ENCODE results near the gene KLRC1.
"Not testable (repeated sequence)": the region's sequence is repeated elsewhere in the genome, so short reads cannot be mapped to it uniquely, and the experiment has no call there.

Gene KLRC1

DNA sequence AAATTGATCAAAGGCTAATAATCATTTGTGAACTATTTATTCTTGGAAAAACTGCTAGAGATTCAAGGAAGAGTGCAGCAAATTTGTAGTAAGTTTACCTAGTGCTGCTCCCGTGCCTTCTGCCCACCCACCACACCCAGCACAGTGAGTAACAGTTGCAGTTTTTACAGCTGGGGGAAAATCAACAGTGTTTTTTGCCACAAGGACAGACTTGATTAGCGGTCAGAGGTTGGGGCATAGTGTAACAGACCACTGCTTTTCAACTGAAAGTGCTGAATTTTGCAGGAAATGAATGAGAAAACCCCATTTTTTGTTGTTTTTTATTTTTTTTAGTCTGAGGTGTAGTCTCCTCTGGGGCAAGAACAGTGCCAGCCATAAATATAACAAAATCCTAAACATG is 55.9 kb downstream of the KLRC1 start:
- Histone ChIP-seq H3K27me3 (ENCODE audit: insufficient read depth, low read length) (no peaks in the 10 kb centered on the region), H2AK5ac (ENCODE audit: low read length) (peak overlapping the region; percentile 69), H3K79me1 (ENCODE audit: low read length) (peaks cover 8% of the 10 kb centered on the region), H2BK120ac (ENCODE audit: insufficient read depth, low read length, poor library complexity) (no peak overlapping the region), H4K91ac (ENCODE audit: low read depth, low read length) (no peak overlapping the region), H3K36me3 (ENCODE audit: control insufficient read depth in 1 of 2, insufficient read depth in 2 of 2, low read length in 2 of 2) (no peaks in the 10 kb centered on the region), H2AFZ (ENCODE audit: insufficient read depth, low read length, poor library complexity) (no peak overlapping the region), H3K4me2 (ENCODE audit: low read length) (no peak overlapping the region), H4K8ac (ENCODE audit: low read depth, low read length) (no peak overlapping the region), H3K79me2 (ENCODE audit: control insufficient read depth, insufficient read depth, low read length, poor library complexity) (no peaks in the 10 kb centered on the region), H3K27ac (ENCODE audit: low read depth, low read length) (no peak overlapping the region), H3K18ac (ENCODE audit: low read length) (no peak overlapping the region), H3K14ac (ENCODE audit: low read length) (no peak overlapping the region), H3K23ac (ENCODE audit: low read length) (no peak overlapping the region), H3K9ac (ENCODE audit: low read length) (no peak overlapping the region), H3K4me1 (ENCODE audit: control insufficient read depth in 1 of 2, insufficient read depth in 2 of 2, low read length in 2 of 2) (peaks cover 3% of the 10 kb centered on the region in 2 experiments), H3K4me3 (ENCODE audit: low read depth, low read length) (no peak overlapping the region), H2BK12ac (ENCODE audit: low read length) (no peak overlapping the region), H3K9me3 (ENCODE audit: insufficient read depth, low read depth, low read length) (no peaks in the 10 kb centered on the region), H2BK5ac (ENCODE audit: low read depth, low read length, poor library complexity) (no peak overlapping the region), H3K4ac (ENCODE audit: low read depth, low read length) (no peak overlapping the region), H4K12ac (ENCODE audit: low read depth, low read length) (no peak overlapping the region)
- WGBS (ENCODE audit: extremely low coverage, insufficient coverage, insufficient read length) = no CpG with 5 or more reads among the region's 2 CpGs
- no peak for DNase-seq

GRCh38 chr12:10396176-10396575 is 57.0 kb downstream of the KLRC1 start:
- Histone ChIP-seq H2BK12ac (ENCODE audit: low read length) (peak overlapping the region; percentile 89), H3K14ac (ENCODE audit: low read length) (peak overlapping the region; percentile 48), H4K8ac (ENCODE audit: low read depth, low read length) (peak overlapping the region; percentile 35), H2BK5ac (ENCODE audit: low read depth, low read length, poor library complexity) (peak overlapping the region; percentile 57), H3K27ac (ENCODE audit: low read depth, low read length) (peak overlapping the region; percentile 8), H2BK120ac (ENCODE audit: insufficient read depth, low read length, poor library complexity) (peak overlapping the region; percentile 53), H4K91ac (ENCODE audit: low read depth, low read length) (peak overlapping the region; percentile 35), H2AFZ (ENCODE audit: insufficient read depth, low read length, poor library complexity) (peak overlapping the region; percentile 35), H2AK5ac (ENCODE audit: low read length) (peak overlapping the region; percentile 76), H3K4ac (ENCODE audit: low read depth, low read length) (peak overlapping the region; percentile 10)
- H3K4me1 ChIP-seq (ENCODE audit: control insufficient read depth in 1 of 2, insufficient read depth in 2 of 2, low read length in 2 of 2); DNase-seq; H3K4me3 ChIP-seq (ENCODE audit: low read depth, low read length); H3K9me3 ChIP-seq (ENCODE audit: insufficient read depth, low read depth, low read length); H3K79me1 ChIP-seq (ENCODE audit: low read length); H3K18ac ChIP-seq (ENCODE audit: low read length); H3K9ac ChIP-seq (ENCODE audit: low read length); H3K4me2 ChIP-seq (ENCODE audit: low read length); H3K27me3 ChIP-seq (ENCODE audit: insufficient read depth, low read length); H3K36me3 ChIP-seq (ENCODE audit: control insufficient read depth in 1 of 2, insufficient read depth in 2 of 2, low read length in 2 of 2); H3K79me2 ChIP-seq (ENCODE audit: control insufficient read depth, insufficient read depth, low read length, poor library complexity); H4K12ac ChIP-seq (ENCODE audit: low read depth, low read length); H3K23ac ChIP-seq (ENCODE audit: low read length): not testable (repeated sequence)
- 100% methylated on average over 1 of the region's 15 CpGs for WGBS (ENCODE audit: extremely low coverage, insufficient coverage, insufficient read length)

All from trophoblast cell (in vitro differentiated cells and primary cell).